ENCODE results near the gene KRTAP4-6.
A peak's percentile ranks its signal among the peaks of the same experiment; 100 is the strongest.
"Not testable (repeated sequence)": the region's sequence is repeated elsewhere in the genome, so short reads cannot be mapped to it uniquely, and the experiment has no call there.

Gene KRTAP4-6

DNA sequence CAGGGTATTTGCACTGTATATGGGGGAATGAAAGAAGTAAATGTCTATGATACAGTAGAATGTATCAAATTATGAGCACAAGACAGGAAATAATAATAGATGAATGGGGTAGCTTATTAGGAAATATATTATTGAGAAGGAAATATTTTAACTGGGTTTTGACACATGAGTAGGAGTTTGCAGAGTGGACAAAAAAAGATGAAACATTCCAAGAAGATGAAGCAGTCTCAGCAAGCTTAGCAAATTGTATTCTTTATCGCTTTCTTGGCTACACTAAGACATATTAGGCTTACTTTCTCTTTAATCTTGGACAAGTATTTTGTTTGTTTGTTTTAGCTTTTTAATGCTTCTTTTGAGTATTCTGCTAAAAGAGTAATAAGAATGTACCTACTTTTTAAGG, 36.4 kb downstream of the KRTAP4-6 start:
- ChIA-PET CTCF (interaction anchor here (1.0 kb wide), 1 partner anchor 445 kb away, joined by 3 read pairs; no protein-coding TSS in a partner anchor), POLR2A (interaction anchor here (0.7 kb wide), 1 partner anchor 9 kb away, joined by 3 read pairs; no protein-coding TSS in a partner anchor)
- H3K4me3 ChIP-seq (ENCODE audit: low read depth, low read length), result no peak overlapping the region
- TF ChIP-seq, protein P1, sequence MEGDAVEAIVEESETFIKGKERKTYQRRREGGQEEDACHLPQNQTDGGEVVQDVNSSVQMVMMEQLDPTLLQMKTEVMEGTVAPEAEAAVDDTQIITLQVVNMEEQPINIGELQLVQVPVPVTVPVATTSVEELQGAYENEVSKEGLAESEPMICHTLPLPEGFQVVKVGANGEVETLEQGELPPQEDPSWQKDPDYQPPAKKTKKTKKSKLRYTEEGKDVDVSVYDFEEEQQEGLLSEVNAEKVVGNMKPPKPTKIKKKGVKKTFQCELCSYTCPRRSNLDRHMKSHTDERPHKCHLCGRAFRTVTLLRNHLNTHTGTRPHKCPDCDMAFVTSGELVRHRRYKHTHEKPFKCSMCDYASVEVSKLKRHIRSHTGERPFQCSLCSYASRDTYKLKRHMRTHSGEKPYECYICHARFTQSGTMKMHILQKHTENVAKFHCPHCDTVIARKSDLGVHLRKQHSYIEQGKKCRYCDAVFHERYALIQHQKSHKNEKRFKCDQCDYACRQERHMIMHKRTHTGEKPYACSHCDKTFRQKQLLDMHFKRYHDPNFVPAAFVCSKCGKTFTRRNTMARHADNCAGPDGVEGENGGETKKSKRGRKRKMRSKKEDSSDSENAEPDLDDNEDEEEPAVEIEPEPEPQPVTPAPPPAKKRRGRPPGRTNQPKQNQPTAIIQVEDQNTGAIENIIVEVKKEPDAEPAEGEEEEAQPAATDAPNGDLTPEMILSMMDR (IDR thresholded peaks at IDR 0.05; ENCODE audit: insufficient read depth, low read length, missing control alignments), result no peak
- DNase-seq (ENCODE audit: low read depth, low spot score), result no peak

DNA sequence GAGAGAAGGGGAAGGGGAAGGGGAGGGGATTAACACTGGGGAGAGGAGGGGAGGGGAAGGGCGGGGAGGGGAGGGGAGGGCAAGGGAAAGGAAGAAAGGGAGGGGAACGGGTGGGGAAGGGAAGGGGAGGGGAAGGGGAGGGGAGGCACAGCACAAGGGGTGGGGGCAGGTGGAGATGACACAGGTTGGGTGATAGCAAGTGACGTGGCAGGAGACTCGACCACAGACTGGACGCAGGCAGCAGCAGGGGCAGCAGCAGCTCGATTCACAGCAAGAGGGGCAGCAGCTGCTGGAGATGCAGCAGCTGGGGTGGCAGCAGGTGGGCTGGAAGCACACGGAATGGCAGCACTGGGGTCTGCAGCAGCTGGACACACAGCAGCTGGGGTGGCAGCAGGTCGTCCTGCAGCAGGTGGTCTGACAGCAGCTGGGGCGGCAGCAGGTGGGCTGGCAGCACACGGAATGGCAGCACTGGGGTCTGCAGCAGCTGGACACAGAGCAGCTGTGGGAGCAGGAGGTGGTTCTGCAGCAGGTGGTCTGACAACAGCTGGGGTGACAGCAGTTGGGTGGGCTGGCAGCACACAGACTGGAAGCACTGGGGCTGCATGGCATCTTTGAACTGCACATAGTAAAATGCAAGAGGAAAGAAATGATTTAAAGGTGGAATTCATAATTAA, 38.6 kb downstream of the KRTAP4-6 start, which contains the start of gene KRTAP4-16:
TSS of gene KRTAP4-16 (minus strand) at position 624 of the 674 bp plus-strand sequence. CDS start at position 624, 0 bp downstream.
- TF ChIP-seq, protein P1 (IDR thresholded peaks at IDR 0.05; ENCODE audit: insufficient read depth, low read length, missing control alignments), result no peak
- ChIA-PET POLR2A (no interaction called here), CTCF (no interaction called here)
- DNase-seq (ENCODE audit: low read depth, low spot score), result no peak
- H3K4me3 ChIP-seq (ENCODE audit: low read depth, low read length), result peak within 1 kb of the TSS; percentile 33

DNA sequence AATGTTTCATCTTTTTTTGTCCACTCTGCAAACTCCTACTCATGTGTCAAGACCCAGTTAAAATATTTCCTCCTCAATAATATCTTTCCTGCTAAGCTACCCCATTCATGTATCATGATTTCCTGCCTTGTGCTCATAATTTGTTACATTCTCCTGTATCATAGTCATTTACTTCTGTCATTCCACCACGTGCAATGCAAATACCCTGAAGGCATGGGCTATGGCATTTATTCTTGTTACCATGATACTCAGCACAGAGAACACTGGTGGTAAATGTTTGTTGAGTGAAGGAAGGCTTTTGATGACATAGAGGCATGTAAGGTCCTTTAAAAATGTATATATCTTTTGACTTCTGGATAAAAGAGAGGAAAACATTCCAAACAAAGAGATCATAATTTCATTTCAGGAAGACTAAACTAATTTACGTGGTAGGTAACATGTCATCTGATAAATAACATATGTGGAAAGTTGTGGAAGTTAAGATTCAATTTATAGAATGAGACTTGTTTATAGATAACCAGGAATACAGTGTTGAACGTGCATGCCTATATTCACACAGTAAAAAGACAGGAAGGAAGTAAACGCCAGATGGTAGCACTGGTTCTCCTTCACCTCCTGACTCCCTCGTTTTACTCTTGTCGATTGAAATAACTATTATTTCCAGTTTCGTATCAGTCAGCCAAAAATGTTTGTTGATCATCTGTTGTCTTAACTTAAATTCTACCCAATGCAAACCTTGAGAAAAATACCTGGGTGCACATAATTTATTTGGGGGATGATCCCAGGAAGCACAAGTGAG, 40.5 kb downstream of the KRTAP4-6 start:
- POLR2A ChIA-PET; DNase-seq (ENCODE audit: low read depth, low spot score); CTCF ChIA-PET; H3K4me3 ChIP-seq (ENCODE audit: low read depth, low read length): not testable (repeated sequence)

DNA sequence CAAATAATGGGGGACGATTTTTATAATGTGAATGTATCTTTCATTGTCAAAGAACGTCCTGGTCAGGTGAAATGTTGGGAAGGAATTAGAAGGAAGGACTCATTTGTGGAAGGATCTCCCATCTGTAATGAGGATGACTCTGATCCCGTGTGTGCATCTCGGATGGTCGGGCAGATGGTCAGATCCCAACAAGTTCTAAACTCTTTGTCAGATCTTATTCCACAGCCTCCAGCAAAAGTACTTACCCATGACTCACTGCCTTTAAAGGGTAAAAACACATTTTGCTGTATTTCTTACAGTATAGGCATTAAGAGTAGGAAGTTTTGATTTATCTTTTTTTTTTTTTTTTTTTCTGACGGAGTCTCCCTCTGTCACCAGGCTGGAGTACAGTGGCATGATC, 41.9 kb downstream of the KRTAP4-6 start:
- DNase-seq (ENCODE audit: low read depth, low spot score), result no peak
- no peak overlapping the region for H3K4me3 ChIP-seq (ENCODE audit: low read depth, low read length)
- ChIA-PET POLR2A (no interaction called here), CTCF (no interaction called here)
- TF ChIP-seq, protein P1 (IDR thresholded peaks at IDR 0.05; ENCODE audit: insufficient read depth, low read length, missing control alignments), result no peak

DNA sequence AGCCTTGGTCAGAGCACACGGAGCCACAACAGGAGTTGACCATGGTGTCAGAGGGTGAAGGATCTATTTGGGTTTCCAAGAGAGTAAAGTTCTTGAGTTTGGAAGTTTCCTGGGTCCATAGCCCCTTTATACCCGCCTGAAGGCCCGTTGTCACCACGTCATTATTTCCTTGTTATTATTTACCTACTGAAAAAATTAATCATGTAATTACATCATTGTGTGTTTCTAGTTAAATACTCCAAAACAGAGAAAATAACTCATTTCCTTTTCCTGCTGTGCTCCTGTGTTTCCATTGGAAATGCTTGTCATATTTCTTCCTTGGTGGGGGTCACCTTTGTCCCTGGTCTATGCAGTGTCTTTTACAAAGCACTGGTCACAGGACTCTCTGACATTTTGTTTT, 42.3 kb downstream of the KRTAP4-6 start, which contains the start of gene KRTAP4-8:
TSS of gene KRTAP4-8 (minus strand) at position 101 of the 400 bp plus-strand sequence. CDS start at position 43, 58 bp downstream.
- TF ChIP-seq, protein P1 (IDR thresholded peaks at IDR 0.05; ENCODE audit: insufficient read depth, low read length, missing control alignments), result no peak
- POLR2A ChIA-PET, result no interaction called here
- H3K4me3 ChIP-seq (ENCODE audit: low read depth, low read length), result no peak within 1 kb of the TSS
- CTCF ChIA-PET, result no interaction called here
- DNase-seq (ENCODE audit: low read depth, low spot score), result no peak

DNA sequence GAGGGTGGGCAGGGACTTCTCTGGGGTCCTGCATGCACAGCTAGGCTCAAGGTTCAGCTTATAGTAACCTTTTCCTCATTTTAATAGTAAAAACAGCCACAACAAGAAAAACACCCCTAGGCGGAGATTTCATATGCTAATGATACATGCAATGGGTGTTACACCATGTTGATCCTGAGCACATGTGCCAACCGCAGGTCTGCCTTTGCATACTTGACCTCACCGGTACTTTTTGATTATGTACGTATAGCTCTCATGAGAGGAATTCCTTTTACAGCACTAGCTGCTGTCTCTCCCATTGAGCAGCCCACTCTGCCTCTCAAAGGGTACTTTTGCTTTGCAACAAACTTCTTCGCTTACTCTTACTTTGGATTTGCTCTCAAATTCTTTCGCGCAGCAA, 44.3 kb downstream of the KRTAP4-6 start:
- TF ChIP-seq, protein P1 (IDR thresholded peaks at IDR 0.05; ENCODE audit: insufficient read depth, low read length, missing control alignments), result no peak
- ChIA-PET CTCF (no interaction called here), POLR2A (no interaction called here)

More for the DNA sequence above, 44.3 kb downstream of the KRTAP4-6 start:
- no peak for DNase-seq (ENCODE audit: low read depth, low spot score)
- no peak overlapping the region for H3K4me3 ChIP-seq (ENCODE audit: low read depth, low read length)

All from AG04449 (cell line).